ENCODE data around the gene ELFN2. TPM values are rescaled to one million over a fixed set of nuclear protein-coding genes. Genes with fewer than 3 reads are reported as not detected.

ELFN2 gene
- polyA plus RNA-seq, 2 of the 4 experiments (the other 2 are of a cell fraction), result 0.94 to 8.1 TPM

GRCh38 chr22:37427711-37428635, 694 bp upstream of the ELFN2 start:
- no peak for TF ChIP-seq CTCF (IDR thresholded peaks at IDR 0.05)
- peak; percentile 56; the same call in 1 of the 2 replicates for TF ChIP-seq KDM1A (IDR thresholded peaks at IDR 0.05; ENCODE audit: low read depth)
- no peak for TF ChIP-seq ZC3H11A (IDR thresholded peaks at IDR 0.05)
- no peak for TF ChIP-seq ZNF302 (CRISPR knock-in tag; IDR thresholded peaks at IDR 0.05)
- TF ChIP-seq SMC3 (IDR thresholded peaks at IDR 0.05), result no peak
- TF ChIP-seq NFE2L2 (conservative IDR thresholded peaks at IDR 0.05; ENCODE audit: low read length), result no peak
- Histone ChIP-seq H3K4me2 (peak overlapping the region; percentile 89), H3K4me3 (peak overlapping the region; percentile 90), H3K9me3 (peaks cover 5% of the 10 kb centered on the region), H3K27ac (peak overlapping the region; percentile 94 to 97), H3K4me1 (peaks cover 57% of the 10 kb centered on the region)
- ATAC-seq (no peak), FAIRE-seq (no peak), DNase-seq (ENCODE audit: low read depth in 1 of 2, low spot score in 1 of 2) (no peak)
- WGBS (ENCODE audit: missing lambda C conversion rate), result 87% methylated on average over 17 of the region's 59 CpGs
- CTCF ChIA-PET, result interaction anchor here (0.6 to 6.9 kb wide), 28 partner anchors 11 to 172 kb away, joined by 3 to 130 read pairs (median 6); no protein-coding TSS in a partner anchor
- POLR2A ChIA-PET, result interaction anchor here (0.5 kb wide), 1 partner anchor 113 kb away, joined by 3 read pairs; no protein-coding TSS in a partner anchor

DNA sequence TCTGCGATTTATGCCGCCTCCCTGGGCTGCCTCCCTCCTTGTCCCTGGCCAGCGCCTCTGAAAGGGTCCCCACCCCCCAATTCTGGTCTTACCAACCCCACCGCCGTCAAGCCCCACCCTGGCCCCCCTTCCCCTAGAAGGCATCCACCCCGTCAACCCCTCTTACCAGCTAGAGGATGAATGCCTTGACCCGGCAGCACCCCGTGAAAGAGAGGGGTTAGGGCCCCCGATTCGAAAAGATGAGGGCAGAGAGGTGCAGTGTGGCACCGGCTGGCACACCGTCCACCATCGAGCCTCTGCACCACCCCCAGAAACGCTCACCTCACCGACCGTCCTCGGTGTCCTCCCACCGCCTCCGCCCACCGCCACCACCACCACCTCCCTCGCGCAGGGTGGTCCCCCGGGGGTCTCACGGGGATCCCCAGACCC, 559 bp downstream of the ELFN2 start:
- H3K9me3 ChIP-seq, result no peaks in the 10 kb centered on the region
- ATAC-seq (peak in 1 of 2 experiments; percentile 33; a peak in 3 of 6 replicates), DNase-seq (ENCODE audit: low read depth in 1 of 2, low spot score in 1 of 2) (no peak), FAIRE-seq (no peak)
- ChIA-PET POLR2A (no interaction called here), CTCF (interaction anchor here (1.2 to 1.3 kb wide), 2 partner anchors 110 to 140 kb away, joined by 3 to 7 read pairs; no protein-coding TSS in a partner anchor)
- peak overlapping the region; percentile 90 for H3K4me3 ChIP-seq
- H3K4me2 ChIP-seq, result peak overlapping the region; percentile 89
- peaks cover 46% of the 10 kb centered on the region for H3K4me1 ChIP-seq
- H3K27ac ChIP-seq, result peak overlapping the region; percentile 94 to 97
- TF ChIP-seq FOSB (CRISPR knock-in tag; IDR thresholded peaks at IDR 0.05) (no peak), CBX8 (IDR thresholded peaks at IDR 0.05) (no peak), USF2 (IDR thresholded peaks at IDR 0.05) (no peak), GATA3 (IDR thresholded peaks at IDR 0.05; ENCODE audit: borderline replicate concordance) (no peak), KDM1A (IDR thresholded peaks at IDR 0.05; ENCODE audit: low read depth) (no peak), RNF2 (IDR thresholded peaks at IDR 0.05; ENCODE audit: borderline replicate concordance, low read depth) (no peak), PBX3 (IDR thresholded peaks at IDR 0.05) (no peak), NR3C1 (IDR thresholded peaks at IDR 0.05) (no peak), JUNB (IDR thresholded peaks at IDR 0.05) (no peak), ZSCAN20 (CRISPR knock-in tag; IDR thresholded peaks at IDR 0.05) (no peak), TFCP2L1 (CRISPR knock-in tag; IDR thresholded peaks at IDR 0.05) (no peak), MAZ (IDR thresholded peaks at IDR 0.05; ENCODE audit: borderline replicate concordance, low read depth, low read length) (no peak), NFE2L2 (conservative IDR thresholded peaks at IDR 0.05; ENCODE audit: low read length) (no peak), PHF8 (IDR thresholded peaks at IDR 0.05; ENCODE audit: borderline replicate concordance, low read depth) (no peak), CHD4 (IDR thresholded peaks at IDR 0.05; ENCODE audit: borderline replicate concordance) (no peak), ZFP36 (IDR thresholded peaks at IDR 0.05; ENCODE audit: borderline replicate concordance, partially characterized antibody) (no peak), HEYL (CRISPR knock-in tag; IDR thresholded peaks at IDR 0.05) (no peak)
- TF ChIP-seq, protein P1, sequence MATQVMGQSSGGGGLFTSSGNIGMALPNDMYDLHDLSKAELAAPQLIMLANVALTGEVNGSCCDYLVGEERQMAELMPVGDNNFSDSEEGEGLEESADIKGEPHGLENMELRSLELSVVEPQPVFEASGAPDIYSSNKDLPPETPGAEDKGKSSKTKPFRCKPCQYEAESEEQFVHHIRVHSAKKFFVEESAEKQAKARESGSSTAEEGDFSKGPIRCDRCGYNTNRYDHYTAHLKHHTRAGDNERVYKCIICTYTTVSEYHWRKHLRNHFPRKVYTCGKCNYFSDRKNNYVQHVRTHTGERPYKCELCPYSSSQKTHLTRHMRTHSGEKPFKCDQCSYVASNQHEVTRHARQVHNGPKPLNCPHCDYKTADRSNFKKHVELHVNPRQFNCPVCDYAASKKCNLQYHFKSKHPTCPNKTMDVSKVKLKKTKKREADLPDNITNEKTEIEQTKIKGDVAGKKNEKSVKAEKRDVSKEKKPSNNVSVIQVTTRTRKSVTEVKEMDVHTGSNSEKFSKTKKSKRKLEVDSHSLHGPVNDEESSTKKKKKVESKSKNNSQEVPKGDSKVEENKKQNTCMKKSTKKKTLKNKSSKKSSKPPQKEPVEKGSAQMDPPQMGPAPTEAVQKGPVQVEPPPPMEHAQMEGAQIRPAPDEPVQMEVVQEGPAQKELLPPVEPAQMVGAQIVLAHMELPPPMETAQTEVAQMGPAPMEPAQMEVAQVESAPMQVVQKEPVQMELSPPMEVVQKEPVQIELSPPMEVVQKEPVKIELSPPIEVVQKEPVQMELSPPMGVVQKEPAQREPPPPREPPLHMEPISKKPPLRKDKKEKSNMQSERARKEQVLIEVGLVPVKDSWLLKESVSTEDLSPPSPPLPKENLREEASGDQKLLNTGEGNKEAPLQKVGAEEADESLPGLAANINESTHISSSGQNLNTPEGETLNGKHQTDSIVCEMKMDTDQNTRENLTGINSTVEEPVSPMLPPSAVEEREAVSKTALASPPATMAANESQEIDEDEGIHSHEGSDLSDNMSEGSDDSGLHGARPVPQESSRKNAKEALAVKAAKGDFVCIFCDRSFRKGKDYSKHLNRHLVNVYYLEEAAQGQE (IDR thresholded peaks at IDR 0.05), result no peak
- TF ChIP-seq, protein P2, sequence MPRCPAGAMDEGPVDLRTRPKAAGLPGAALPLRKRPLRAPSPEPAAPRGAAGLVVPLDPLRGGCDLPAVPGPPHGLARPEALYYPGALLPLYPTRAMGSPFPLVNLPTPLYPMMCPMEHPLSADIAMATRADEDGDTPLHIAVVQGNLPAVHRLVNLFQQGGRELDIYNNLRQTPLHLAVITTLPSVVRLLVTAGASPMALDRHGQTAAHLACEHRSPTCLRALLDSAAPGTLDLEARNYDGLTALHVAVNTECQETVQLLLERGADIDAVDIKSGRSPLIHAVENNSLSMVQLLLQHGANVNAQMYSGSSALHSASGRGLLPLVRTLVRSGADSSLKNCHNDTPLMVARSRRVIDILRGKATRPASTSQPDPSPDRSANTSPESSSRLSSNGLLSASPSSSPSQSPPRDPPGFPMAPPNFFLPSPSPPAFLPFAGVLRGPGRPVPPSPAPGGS (IDR thresholded peaks at IDR 0.05), result no peak
- TF ChIP-seq, protein P3, sequence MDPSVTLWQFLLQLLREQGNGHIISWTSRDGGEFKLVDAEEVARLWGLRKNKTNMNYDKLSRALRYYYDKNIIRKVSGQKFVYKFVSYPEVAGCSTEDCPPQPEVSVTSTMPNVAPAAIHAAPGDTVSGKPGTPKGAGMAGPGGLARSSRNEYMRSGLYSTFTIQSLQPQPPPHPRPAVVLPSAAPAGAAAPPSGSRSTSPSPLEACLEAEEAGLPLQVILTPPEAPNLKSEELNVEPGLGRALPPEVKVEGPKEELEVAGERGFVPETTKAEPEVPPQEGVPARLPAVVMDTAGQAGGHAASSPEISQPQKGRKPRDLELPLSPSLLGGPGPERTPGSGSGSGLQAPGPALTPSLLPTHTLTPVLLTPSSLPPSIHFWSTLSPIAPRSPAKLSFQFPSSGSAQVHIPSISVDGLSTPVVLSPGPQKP (IDR thresholded peaks at IDR 0.05; ENCODE audit: low read depth, low read length), result no peak
- WGBS (ENCODE audit: missing lambda C conversion rate), result 4% methylated on average over 8 of the region's 24 CpGs

Data from A549 (cell line).